Mucosa of rectum (tissue), 2 donors: ENCODE measurements around the gene ANXA10.

Experiments used
- H3K27ac ChIP-seq, 2 donors: one replicate each; pipeline ENCODE4 v1.7.0; 2013; ENCODE audit warnings: inconsistent platforms in 2 of 2, low read depth in 2 of 2, low read length in 2 of 2
- H3K27me3 ChIP-seq, 2 donors: one replicate each; pipeline ENCODE4 v1.7.0; 2013; ENCODE audit warnings: low read length in 2 of 2; ENCODE audit not compliant: control insufficient read depth in 2 of 2, insufficient read depth in 2 of 2
- H3K36me3 ChIP-seq, 2 donors: one replicate each; pipeline ENCODE4 v1.7.0; 2013; ENCODE audit warnings: low read length in 2 of 2; ENCODE audit not compliant: control insufficient read depth in 2 of 2, insufficient read depth in 2 of 2
- H3K4me1 ChIP-seq, 2 donors: one replicate each; pipeline ENCODE4 v1.7.0; 2013; ENCODE audit warnings: low read length in 2 of 2, mild to moderate bottlenecking in 1 of 2; ENCODE audit not compliant: control insufficient read depth in 2 of 2, insufficient read depth in 2 of 2
- H3K4me3 ChIP-seq, 2 donors: one replicate each; pipeline ENCODE4 v1.7.0; 2013; ENCODE audit warnings: low read length in 2 of 2
- H3K9ac ChIP-seq, 2 donors: one replicate each; pipeline ENCODE4 v1.7.0; 2013; ENCODE audit warnings: low read length in 2 of 2, low read depth in 1 of 2, mild to moderate bottlenecking in 1 of 2
- H3K9me3 ChIP-seq, 2 donors: one replicate each; pipeline ENCODE4 v1.7.0; 2013; ENCODE audit warnings: low read length in 2 of 2; ENCODE audit not compliant: control insufficient read depth in 2 of 2
- donor health status: healthy.
- donor health status: Normal muscosa, but diverticular disease.

Gene ANXA10

DNA sequence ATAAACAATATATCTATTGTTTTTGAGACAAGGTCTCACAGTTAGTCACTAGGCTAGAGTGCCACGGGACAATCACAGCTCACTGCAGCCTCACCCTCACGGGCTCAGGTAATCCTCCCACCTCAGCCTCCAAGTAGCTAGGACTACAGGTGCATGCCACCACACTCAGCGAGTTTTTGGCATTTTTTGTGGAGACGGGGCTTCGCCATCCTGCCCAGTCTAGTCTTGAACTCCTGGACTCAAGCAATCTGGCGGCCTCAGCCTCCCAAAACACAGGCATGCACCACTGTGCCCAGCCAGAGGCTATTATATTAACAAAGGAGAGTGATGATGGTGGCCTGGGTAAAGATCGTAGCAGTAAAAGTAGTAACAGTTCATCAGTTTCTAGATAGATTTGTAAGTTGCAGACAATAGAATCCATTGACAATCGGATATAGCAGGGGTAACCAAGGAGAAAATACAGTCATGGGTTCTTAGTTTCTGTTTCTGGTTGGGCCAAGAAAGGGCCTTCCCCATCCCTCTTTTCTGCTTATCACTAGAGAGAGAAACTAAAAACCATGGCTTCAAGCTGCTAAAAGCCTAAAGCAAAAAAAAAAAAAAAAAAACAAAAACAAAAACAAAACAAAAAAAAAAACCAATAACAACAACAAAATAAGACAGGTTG lies 60.6 kb downstream of the ANXA10 start:
- no peaks in the 10 kb centered on the region for H3K4me1 ChIP-seq
- no peak overlapping the region for H3K27ac ChIP-seq
- no peaks in the 10 kb centered on the region for H3K27me3 ChIP-seq
- H3K4me3 ChIP-seq = no peak overlapping the region
- H3K9ac ChIP-seq = no peak overlapping the region
- no peaks in the 10 kb centered on the region for H3K36me3 ChIP-seq
- no peaks in the 10 kb centered on the region for H3K9me3 ChIP-seq

DNA sequence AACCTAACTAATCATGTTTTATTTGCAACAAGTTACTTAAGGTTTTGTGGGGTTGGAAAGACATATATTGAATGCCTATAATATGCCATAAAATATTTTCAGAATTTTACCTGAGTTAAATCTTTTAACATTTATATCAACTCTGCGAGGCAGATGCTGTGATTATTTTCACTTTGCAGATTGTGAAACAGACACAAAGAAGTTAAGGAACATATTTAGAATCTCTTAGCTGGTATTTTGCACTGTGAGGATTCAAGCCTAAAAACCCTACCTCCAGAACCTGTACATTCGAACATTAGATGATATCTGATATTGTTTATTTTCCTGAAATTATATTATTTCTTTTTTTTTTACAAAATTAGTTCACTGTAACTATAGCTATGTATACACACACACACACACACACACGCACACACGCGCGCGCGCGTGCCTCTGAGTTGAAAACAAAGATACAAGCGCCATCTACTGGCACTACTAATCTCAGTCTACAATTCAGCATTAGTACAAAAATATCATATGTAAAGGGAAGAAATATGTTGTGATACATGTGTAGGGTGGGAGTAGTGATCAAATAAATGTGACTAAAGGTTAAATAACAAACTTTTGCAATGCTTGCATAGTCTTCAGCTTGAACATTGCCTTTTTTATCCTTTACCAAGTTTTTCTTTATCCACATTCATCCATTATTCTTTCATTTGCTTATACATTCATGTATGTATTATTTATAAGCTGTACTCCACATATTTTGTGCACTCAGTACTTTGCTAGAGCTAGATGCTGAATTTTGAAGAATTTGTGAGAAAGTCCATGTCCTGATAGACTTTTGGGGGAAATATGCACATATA lies 61.5 kb downstream of the ANXA10 start:
- Histone ChIP-seq H3K9ac (no peak overlapping the region), H3K4me3 (peak overlapping the region in 1 of 2 donors; percentile 64), H3K27me3 (no peaks in the 10 kb centered on the region), H3K9me3 (no peaks in the 10 kb centered on the region), H3K27ac (no peak overlapping the region), H3K36me3 (no peaks in the 10 kb centered on the region), H3K4me1 (no peaks in the 10 kb centered on the region)

GRCh38 chr4:168154546-168155277 lies 62.4 kb downstream of the ANXA10 start:
- Histone ChIP-seq H3K4me3 (no peak overlapping the region), H3K9me3 (no peaks in the 10 kb centered on the region), H3K36me3 (no peaks in the 10 kb centered on the region), H3K27ac (no peak overlapping the region), H3K9ac (no peak overlapping the region), H3K27me3 (no peaks in the 10 kb centered on the region), H3K4me1 (no peaks in the 10 kb centered on the region)

DNA sequence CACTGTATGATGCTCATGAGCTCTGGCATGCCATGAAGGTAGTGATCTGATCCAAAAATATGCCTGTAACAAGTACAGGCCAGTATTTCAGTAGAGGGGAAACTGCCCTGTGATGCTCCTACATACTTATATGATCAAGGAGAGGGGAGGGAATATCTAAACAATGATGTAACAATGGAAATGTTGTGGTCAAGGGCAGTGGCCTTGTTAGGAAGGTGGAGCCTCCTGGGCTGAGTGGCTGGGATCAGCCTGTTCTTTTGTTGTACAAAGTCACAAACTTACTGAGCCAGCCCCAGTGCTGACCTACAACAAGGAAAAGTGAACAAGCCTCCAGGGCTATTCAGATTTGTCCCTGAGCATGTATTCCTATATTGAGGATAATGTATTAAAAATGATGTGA lies 70.3 kb downstream of the ANXA10 start:
- no peaks in the 10 kb centered on the region for H3K27me3 ChIP-seq
- no peak overlapping the region for H3K9ac ChIP-seq
- H3K27ac ChIP-seq = no peak overlapping the region
- H3K9me3 ChIP-seq = no peaks in the 10 kb centered on the region
- H3K36me3 ChIP-seq = no peaks in the 10 kb centered on the region
- H3K4me3 ChIP-seq = no peak overlapping the region
- peaks cover 0 to 2% of the 10 kb centered on the region in 2 donors for H3K4me1 ChIP-seq

GRCh38 chr4:168163106-168163505 lies 70.8 kb downstream of the ANXA10 start:
- H3K4me3 ChIP-seq = no peak overlapping the region
- no peak overlapping the region for H3K9ac ChIP-seq
- no peaks in the 10 kb centered on the region for H3K9me3 ChIP-seq
- H3K27me3 ChIP-seq = no peaks in the 10 kb centered on the region
- no peaks in the 10 kb centered on the region for H3K36me3 ChIP-seq
- peaks cover 0 to 2% of the 10 kb centered on the region in 2 donors for H3K4me1 ChIP-seq
- H3K27ac ChIP-seq = no peak overlapping the region

DNA sequence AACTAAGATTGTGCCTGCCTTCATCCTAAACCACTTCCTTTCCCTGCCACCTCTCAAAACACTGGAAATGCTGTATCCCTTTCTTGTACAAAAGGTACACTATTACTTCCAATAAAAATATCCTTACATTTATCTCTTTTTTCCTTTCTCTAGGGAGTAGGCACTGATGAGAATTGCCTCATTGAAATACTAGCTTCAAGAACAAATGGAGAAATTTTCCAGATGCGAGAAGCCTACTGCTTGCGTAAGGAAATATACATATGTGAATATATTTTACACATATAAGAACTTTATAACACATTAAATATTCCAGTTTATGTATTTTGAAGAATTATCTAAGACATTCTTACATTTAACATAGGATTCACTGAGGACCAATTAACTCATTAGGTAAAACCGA lies 71.7 kb downstream of the ANXA10 start:
- H3K4me1 ChIP-seq = peaks cover 0 to 2% of the 10 kb centered on the region in 2 donors
- no peaks in the 10 kb centered on the region for H3K27me3 ChIP-seq
- H3K9ac ChIP-seq = no peak overlapping the region
- no peaks in the 10 kb centered on the region for H3K9me3 ChIP-seq
- H3K4me3 ChIP-seq = no peak overlapping the region
- H3K36me3 ChIP-seq = no peaks in the 10 kb centered on the region
- no peak overlapping the region for H3K27ac ChIP-seq

GRCh38 chr4:168164915-168165548 lies 72.7 kb downstream of the ANXA10 start:
- H3K4me3 ChIP-seq = no peak overlapping the region
- peaks cover 0 to 2% of the 10 kb centered on the region in 2 donors for H3K4me1 ChIP-seq
- H3K27me3 ChIP-seq = no peaks in the 10 kb centered on the region
- H3K36me3 ChIP-seq = no peaks in the 10 kb centered on the region
- H3K9me3 ChIP-seq = no peaks in the 10 kb centered on the region
- no peak overlapping the region for H3K27ac ChIP-seq
- no peak overlapping the region for H3K9ac ChIP-seq

DNA sequence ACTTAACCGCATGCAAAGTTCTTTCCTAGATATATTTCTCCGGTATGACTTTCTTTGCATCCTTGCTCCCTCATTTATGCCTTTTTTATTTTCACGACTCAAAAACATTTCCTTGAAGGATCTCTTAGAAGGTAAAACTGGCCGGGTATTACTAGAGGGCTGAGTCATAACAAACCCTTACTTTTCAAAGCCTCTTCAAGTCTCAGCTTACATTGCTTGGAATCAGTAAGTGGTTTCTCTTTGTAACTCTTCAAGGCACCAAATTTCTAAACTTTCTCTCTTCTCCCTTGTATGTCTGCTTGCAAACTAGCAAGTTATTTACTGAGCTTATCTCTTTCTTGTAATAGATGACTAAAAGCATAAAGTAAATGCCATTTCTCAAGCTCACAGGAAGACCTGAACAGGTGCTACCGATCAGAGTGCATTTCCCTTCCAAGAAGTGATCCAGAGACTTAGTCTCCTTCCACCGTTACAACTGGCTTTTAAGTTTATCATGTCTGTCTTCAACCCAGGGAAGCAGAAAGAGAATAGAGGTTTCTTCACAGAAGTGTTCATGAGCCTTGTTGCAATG lies 75.5 kb downstream of the ANXA10 start:
- no peak overlapping the region for H3K4me3 ChIP-seq
- peaks cover 0 to 2% of the 10 kb centered on the region in 2 donors for H3K4me1 ChIP-seq
- H3K27me3 ChIP-seq = no peaks in the 10 kb centered on the region
- H3K36me3 ChIP-seq = no peaks in the 10 kb centered on the region
- H3K9me3 ChIP-seq = no peaks in the 10 kb centered on the region
- H3K9ac ChIP-seq = no peak overlapping the region
- no peak overlapping the region for H3K27ac ChIP-seq

GRCh38 chr4:168174308-168174707 lies 82.0 kb downstream of the ANXA10 start:
- Histone ChIP-seq H3K27me3 (no peaks in the 10 kb centered on the region), H3K36me3 (no peaks in the 10 kb centered on the region), H3K27ac (no peak overlapping the region), H3K9ac (no peak overlapping the region), H3K4me1 (no peaks in the 10 kb centered on the region), H3K4me3 (no peak overlapping the region), H3K9me3 (no peaks in the 10 kb centered on the region)
